Cardiac muscle cell (in vitro differentiated cells and primary cell): ENCODE data around the gene FKBP5. TPM values are rescaled to one million over a fixed set of nuclear protein-coding genes. Genes with fewer than 3 reads are reported as not detected.

Experiments used
- DNase-seq, 2 donors: peaks; one replicate each; pipeline versions ENCODE4 v3.0.0 to v3.0.0-alpha.2; 2010 to 2017; ENCODE audit warnings: low read depth in 1 of 2, low spot score in 1 of 2
- H3K27ac ChIP-seq: fragments of 200-600 bp; sonication (generic); 2 replicates; pipeline ENCODE4 v1.5.1; 2016
- H3K27me3 ChIP-seq: fragments of 200-600 bp; sonication (generic); 2 replicates; pipeline ENCODE4 v1.6.0; 2016; ENCODE audit warnings: control low read depth
- H3K36me3 ChIP-seq: fragments of 200-600 bp; sonication (generic); 2 replicates; pipeline ENCODE4 v1.5.1; 2016; ENCODE audit warnings: control low read depth
- H3K4me1 ChIP-seq: fragments of 200-600 bp; sonication (generic); 2 replicates; pipeline ENCODE4 v1.8.1; 2017; ENCODE audit warnings: low read depth, mild to moderate bottlenecking, mixed run types
- H3K4me3 ChIP-seq: fragments of 200-600 bp; sonication (generic); 2 replicates; pipeline ENCODE4 v1.5.1; 2016; ENCODE audit warnings: mild to moderate bottlenecking
- H3K9me3 ChIP-seq: fragments of 200-600 bp; sonication (generic); 2 replicates; pipeline ENCODE4 v1.5.1; 2017; ENCODE audit warnings: low read depth, mild to moderate bottlenecking, control low read depth
- CTCF ChIP-seq: IDR thresholded peaks from 2 replicates; pipeline ENCODE4 v1.5.1; 2012; ENCODE audit warnings: low read depth, mild to moderate bottlenecking, low read length
- polyA plus RNA-seq: library from polyadenylated mRNA; unstranded; fragments of >200 nt; fragmentation: Nextera tagmentation; extraction: Ambion mirVana; gene quantifications from 2 replicates; pipeline ENCODE4 v1.2.1, GENCODE V29; 2016
- total RNA-seq: library from RNA; depleted of rRNA; stranded (reverse); fragments of >200 nt; gene quantifications from 2 replicates; pipeline ENCODE4 v1.2.3, GENCODE V29; 2016

FKBP5 gene
- total and polyA plus RNA-seq, 2 experiments from 2014 or later: 32.4 to 53.0 TPM

- Histone ChIP-seq H3K9me3 (no peaks in the 10 kb centered on the region), H3K27ac (no peak overlapping the region), H3K4me3 (no peak overlapping the region), H3K4me1 (peaks cover 45% of the 10 kb centered on the region), H3K27me3 (no peaks in the 10 kb centered on the region), H3K36me3 (no peaks in the 10 kb centered on the region)
- TF ChIP-seq CTCF: no peak
- no peak for DNase-seq
Observed at GRCh38 chr6:35725081-35725708, 36.5 kb upstream of the FKBP5 start.

- no peak for DNase-seq
- no peak overlapping the region for H3K4me3 ChIP-seq
- H3K9me3 ChIP-seq: no peaks in the 10 kb centered on the region
- TF ChIP-seq CTCF: no peak
- H3K4me1 ChIP-seq: peaks cover 52% of the 10 kb centered on the region
- H3K36me3 ChIP-seq: no peaks in the 10 kb centered on the region
- no peaks in the 10 kb centered on the region for H3K27me3 ChIP-seq
- no peak overlapping the region for H3K27ac ChIP-seq
Observed at GRCh38 chr6:35724471-35724870, 35.8 kb upstream of the FKBP5 start.

GRCh38 chr6:35724059-35724458 lies 35.3 kb upstream of the FKBP5 start:
- Histone ChIP-seq H3K36me3 (no peaks in the 10 kb centered on the region), H3K27me3 (no peaks in the 10 kb centered on the region), H3K4me3 (no peak overlapping the region), H3K27ac (peak overlapping the region; percentile 65), H3K4me1 (peaks cover 55% of the 10 kb centered on the region), H3K9me3 (no peaks in the 10 kb centered on the region)
- DNase-seq: no peak
- no peak for TF ChIP-seq CTCF

GRCh38 chr6:35723587-35723986 lies 34.9 kb upstream of the FKBP5 start:
- TF ChIP-seq CTCF: no peak
- Histone ChIP-seq H3K4me3 (no peak overlapping the region), H3K36me3 (no peaks in the 10 kb centered on the region), H3K4me1 (peaks cover 55% of the 10 kb centered on the region), H3K27me3 (no peaks in the 10 kb centered on the region), H3K9me3 (no peaks in the 10 kb centered on the region), H3K27ac (peak overlapping the region; percentile 65)
- no peak for DNase-seq

GRCh38 chr6:35722121-35722761 lies 33.5 kb upstream of the FKBP5 start:
- no peaks in the 10 kb centered on the region for H3K27me3 ChIP-seq
- peak in 1 of 2 donors; percentile 54 for DNase-seq
- H3K9me3 ChIP-seq: no peaks in the 10 kb centered on the region
- H3K4me3 ChIP-seq: no peak overlapping the region
- H3K27ac ChIP-seq: no peak overlapping the region
- H3K4me1 ChIP-seq: peaks cover 61% of the 10 kb centered on the region
- H3K36me3 ChIP-seq: no peaks in the 10 kb centered on the region
- TF ChIP-seq CTCF: no peak
